Gastrocnemius medialis (tissue), 4 donors: ENCODE results near the gene TMEM81.

Experiments used
- POLR2A ChIP-seq, 2 donors: fragments of 450-650 bp; IDR thresholded peaks; one replicate each; pipeline ENCODE4 v1.6.1; 2017; ENCODE audit warnings: antibody characterized with exemption in 2 of 2, mild to moderate bottlenecking in 2 of 2, moderate library complexity in 2 of 2
- TF ChIP-seq, protein P1 (sequence below), 5 experiments: fragments of 450-650 bp in 3 of 5; fragments of 200-600 bp in 2 of 5; sonication (generic) in 2 of 5; IDR thresholded peaks in 4 of 5; conservative IDR thresholded peaks in 1 of 5; 1 replicate in 4 of 5; 2 replicates in 1 of 5; pipeline ENCODE4 v1.5.1; 2016 to 2019; ENCODE audit warnings: antibody characterized with exemption in 5 of 5, mild to moderate bottlenecking in 3 of 5, moderate library complexity in 3 of 5

DNA sequence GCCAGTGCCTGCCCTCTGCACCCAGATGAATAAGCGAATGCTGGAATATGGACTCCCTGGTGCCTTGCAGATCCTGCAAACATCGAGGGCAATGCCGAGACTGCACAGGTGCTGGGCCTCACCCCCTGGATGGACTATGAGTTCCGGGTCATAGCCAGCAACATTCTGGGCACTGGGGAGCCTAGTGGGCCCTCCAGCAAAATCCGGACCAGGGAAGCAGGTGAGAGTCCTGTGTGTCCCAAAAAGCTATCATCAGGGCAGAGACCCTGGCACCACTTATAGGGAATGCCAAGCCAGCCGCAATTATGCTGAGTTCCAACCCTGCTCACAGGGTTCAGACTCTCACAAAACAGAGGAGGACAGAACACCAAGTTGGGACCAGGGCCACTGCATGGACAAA, 17.2 kb downstream of the TMEM81 start:
- TF ChIP-seq, protein P1, sequence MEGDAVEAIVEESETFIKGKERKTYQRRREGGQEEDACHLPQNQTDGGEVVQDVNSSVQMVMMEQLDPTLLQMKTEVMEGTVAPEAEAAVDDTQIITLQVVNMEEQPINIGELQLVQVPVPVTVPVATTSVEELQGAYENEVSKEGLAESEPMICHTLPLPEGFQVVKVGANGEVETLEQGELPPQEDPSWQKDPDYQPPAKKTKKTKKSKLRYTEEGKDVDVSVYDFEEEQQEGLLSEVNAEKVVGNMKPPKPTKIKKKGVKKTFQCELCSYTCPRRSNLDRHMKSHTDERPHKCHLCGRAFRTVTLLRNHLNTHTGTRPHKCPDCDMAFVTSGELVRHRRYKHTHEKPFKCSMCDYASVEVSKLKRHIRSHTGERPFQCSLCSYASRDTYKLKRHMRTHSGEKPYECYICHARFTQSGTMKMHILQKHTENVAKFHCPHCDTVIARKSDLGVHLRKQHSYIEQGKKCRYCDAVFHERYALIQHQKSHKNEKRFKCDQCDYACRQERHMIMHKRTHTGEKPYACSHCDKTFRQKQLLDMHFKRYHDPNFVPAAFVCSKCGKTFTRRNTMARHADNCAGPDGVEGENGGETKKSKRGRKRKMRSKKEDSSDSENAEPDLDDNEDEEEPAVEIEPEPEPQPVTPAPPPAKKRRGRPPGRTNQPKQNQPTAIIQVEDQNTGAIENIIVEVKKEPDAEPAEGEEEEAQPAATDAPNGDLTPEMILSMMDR (IDR thresholded peaks at IDR 0.05 in 4 of 5, conservative IDR thresholded peaks at IDR 0.05 in 1 of 5), result no peak
- no peak for TF ChIP-seq POLR2A (IDR thresholded peaks at IDR 0.05)
